Activated gamma-delta T cell (primary cell): ENCODE results near the gene KIF1B.
"Not testable (repeated sequence)": the region's sequence is repeated elsewhere in the genome, so short reads cannot be mapped to it uniquely, and the experiment has no call there.

Experiments
- DNase-seq: peaks from one replicate; lab custom pipeline; 2025; lab: John Stamatoyannopoulos, UW

KIF1B gene

GRCh38 chr1:10195570-10195969, 14.8 kb upstream of the KIF1B start:
- DNase-seq = no peak

GRCh38 chr1:10196976-10197375, 13.4 kb upstream of the KIF1B start:
- DNase-seq = no peak

GRCh38 chr1:10200620-10201019, 9.8 kb upstream of the KIF1B start:
- DNase-seq = no peak

- no peak for DNase-seq
Observed at GRCh38 chr1:10204003-10204642, 6.2 kb upstream of the KIF1B start.

GRCh38 chr1:10205206-10205605, 5.2 kb upstream of the KIF1B start:
- not testable (repeated sequence) for DNase-seq

- DNase-seq = no peak
Observed at GRCh38 chr1:10207810-10208209, 2.6 kb upstream of the KIF1B start.

- DNase-seq = no peak
Observed at GRCh38 chr1:10208537-10208936, 1.8 kb upstream of the KIF1B start.

GRCh38 chr1:10209590-10209904, 823 bp upstream of the KIF1B start:
- no peak for DNase-seq

- no peak for DNase-seq
Observed at GRCh38 chr1:10210841-10211804, 753 bp downstream of the KIF1B start.

- no peak for DNase-seq
Observed at GRCh38 chr1:10211805-10212410, 1.5 kb downstream of the KIF1B start.

GRCh38 chr1:10212476-10212875, 2.1 kb downstream of the KIF1B start:
- DNase-seq = no peak

- no peak for DNase-seq
Observed at GRCh38 chr1:10213186-10213705, 2.9 kb downstream of the KIF1B start.

GRCh38 chr1:10216090-10216749, 5.8 kb downstream of the KIF1B start:
- no peak for DNase-seq

GRCh38 chr1:10217748-10218441, 7.5 kb downstream of the KIF1B start:
- no peak for DNase-seq

GRCh38 chr1:10220200-10220599, 9.8 kb downstream of the KIF1B start:
- DNase-seq = no peak

GRCh38 chr1:10220657-10221056, 10.3 kb downstream of the KIF1B start:
- DNase-seq = not testable (repeated sequence)

- no peak for DNase-seq
Observed at GRCh38 chr1:10225573-10225972, 15.2 kb downstream of the KIF1B start.

GRCh38 chr1:10228528-10228927, 18.2 kb downstream of the KIF1B start:
- no peak for DNase-seq

GRCh38 chr1:10229903-10230302, 19.5 kb downstream of the KIF1B start:
- DNase-seq = no peak

- DNase-seq = no peak
Observed at GRCh38 chr1:10232163-10232562, 21.8 kb downstream of the KIF1B start.

GRCh38 chr1:10236405-10237156, 26.2 kb downstream of the KIF1B start:
- DNase-seq = no peak
